ENCODE data around the gene TSPAN7.

Gene TSPAN7

GRCh38 chrX:38595801-38596200 is 34.5 kb downstream of the TSPAN7 start:
- DNase-seq (ENCODE audit: low read depth), result no peak

- no peak for DNase-seq (ENCODE audit: low read depth)
These were observed 35.6 kb downstream of the TSPAN7 start for GRCh38 chrX:38596939-38597338.

- DNase-seq (ENCODE audit: low read depth), result no peak
These were observed 38.7 kb downstream of the TSPAN7 start for GRCh38 chrX:38599796-38600755.

GRCh38 chrX:38601866-38602265 is 40.5 kb downstream of the TSPAN7 start:
- no peak for DNase-seq (ENCODE audit: low read depth)

- no peak for DNase-seq (ENCODE audit: low read depth)
These were observed 45.5 kb downstream of the TSPAN7 start for GRCh38 chrX:38606821-38607220.

- DNase-seq (ENCODE audit: low read depth), result no peak
These were observed 46.6 kb downstream of the TSPAN7 start for GRCh38 chrX:38607976-38608375.

GRCh38 chrX:38610849-38611248 is 49.5 kb downstream of the TSPAN7 start:
- DNase-seq (ENCODE audit: low read depth), result no peak

GRCh38 chrX:38612281-38612680 is 50.9 kb downstream of the TSPAN7 start:
- no peak for DNase-seq (ENCODE audit: low read depth)

- no peak for DNase-seq (ENCODE audit: low read depth)
These were observed 53.1 kb downstream of the TSPAN7 start for GRCh38 chrX:38614485-38614884.

- no peak for DNase-seq (ENCODE audit: low read depth)
These were observed 55.6 kb downstream of the TSPAN7 start for GRCh38 chrX:38616904-38617303.

- no peak for DNase-seq (ENCODE audit: low read depth)
These were observed 56.8 kb downstream of the TSPAN7 start for GRCh38 chrX:38618180-38618579.

GRCh38 chrX:38620623-38621022 is 59.3 kb downstream of the TSPAN7 start:
- DNase-seq (ENCODE audit: low read depth), result no peak

GRCh38 chrX:38626296-38626695 is 65.0 kb downstream of the TSPAN7 start:
- no peak for DNase-seq (ENCODE audit: low read depth)

- no peak for DNase-seq (ENCODE audit: low read depth)
These were observed 66.3 kb downstream of the TSPAN7 start for GRCh38 chrX:38627683-38628082.

GRCh38 chrX:38628587-38628986 is 67.2 kb downstream of the TSPAN7 start:
- no peak for DNase-seq (ENCODE audit: low read depth)

- DNase-seq (ENCODE audit: low read depth), result no peak
These were observed 71.2 kb downstream of the TSPAN7 start for GRCh38 chrX:38632516-38632915.

GRCh38 chrX:38634665-38635064 is 73.3 kb downstream of the TSPAN7 start:
- DNase-seq (ENCODE audit: low read depth), result no peak

GRCh38 chrX:38636949-38637819 is 75.8 kb downstream of the TSPAN7 start:
- DNase-seq (ENCODE audit: low read depth), result no peak

- DNase-seq (ENCODE audit: low read depth), result no peak
These were observed 77.7 kb downstream of the TSPAN7 start for GRCh38 chrX:38638952-38639529.

- DNase-seq (ENCODE audit: low read depth), result no peak
These were observed 78.4 kb downstream of the TSPAN7 start for GRCh38 chrX:38639730-38640129.

GRCh38 chrX:38641197-38641596 is 79.9 kb downstream of the TSPAN7 start:
- no peak for DNase-seq (ENCODE audit: low read depth)

- DNase-seq (ENCODE audit: low read depth), result no peak
These were observed 82.6 kb downstream of the TSPAN7 start for GRCh38 chrX:38643903-38644302.

GRCh38 chrX:38646129-38646528 is 84.8 kb downstream of the TSPAN7 start:
- no peak for DNase-seq (ENCODE audit: low read depth)
